SHP77 (cell line): ENCODE measurements around the gene ZNF672.

ENCODE experiments used
- DNase-seq, 2 experiments: peaks; one replicate each; lab custom pipeline; 2025; lab: John Stamatoyannopoulos, UW

Gene ZNF672

DNA sequence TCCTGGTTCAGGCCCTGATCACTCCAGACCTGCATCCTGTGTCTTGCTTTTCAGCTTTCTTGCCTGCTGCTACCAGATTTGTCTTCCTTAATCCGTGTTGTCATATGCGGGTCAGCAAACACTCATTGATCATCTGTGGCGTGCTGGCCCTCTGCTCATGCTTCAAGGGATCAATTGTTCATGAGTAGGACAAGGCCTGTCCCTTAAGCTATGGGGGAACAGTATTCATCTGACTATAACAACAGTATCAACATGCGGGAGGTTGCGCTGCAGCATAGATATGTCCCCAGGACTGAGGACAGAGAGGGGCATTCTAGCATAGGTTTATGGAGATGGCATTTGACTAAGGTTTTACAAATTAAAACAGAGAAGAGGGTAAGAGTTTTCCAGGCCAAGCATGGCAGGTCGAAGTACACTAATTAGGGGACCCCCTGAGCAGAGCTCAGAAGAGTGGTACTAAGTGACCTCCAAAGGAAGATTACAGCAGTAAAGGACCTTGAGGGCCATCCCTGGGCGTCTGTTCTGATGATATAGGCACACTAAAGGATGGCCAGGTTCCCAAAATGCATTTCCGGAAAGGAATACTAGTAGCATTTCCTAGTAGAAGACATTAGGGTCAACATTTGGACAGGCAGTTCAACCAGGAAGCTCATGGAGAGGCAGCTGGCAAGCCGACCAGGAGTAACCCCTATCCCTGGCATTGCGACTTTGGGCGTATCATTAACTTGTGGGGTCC lies 811 bp upstream of the ZNF672 start:
- DNase-seq: peak in 1 of 2 experiments; percentile 18

DNA sequence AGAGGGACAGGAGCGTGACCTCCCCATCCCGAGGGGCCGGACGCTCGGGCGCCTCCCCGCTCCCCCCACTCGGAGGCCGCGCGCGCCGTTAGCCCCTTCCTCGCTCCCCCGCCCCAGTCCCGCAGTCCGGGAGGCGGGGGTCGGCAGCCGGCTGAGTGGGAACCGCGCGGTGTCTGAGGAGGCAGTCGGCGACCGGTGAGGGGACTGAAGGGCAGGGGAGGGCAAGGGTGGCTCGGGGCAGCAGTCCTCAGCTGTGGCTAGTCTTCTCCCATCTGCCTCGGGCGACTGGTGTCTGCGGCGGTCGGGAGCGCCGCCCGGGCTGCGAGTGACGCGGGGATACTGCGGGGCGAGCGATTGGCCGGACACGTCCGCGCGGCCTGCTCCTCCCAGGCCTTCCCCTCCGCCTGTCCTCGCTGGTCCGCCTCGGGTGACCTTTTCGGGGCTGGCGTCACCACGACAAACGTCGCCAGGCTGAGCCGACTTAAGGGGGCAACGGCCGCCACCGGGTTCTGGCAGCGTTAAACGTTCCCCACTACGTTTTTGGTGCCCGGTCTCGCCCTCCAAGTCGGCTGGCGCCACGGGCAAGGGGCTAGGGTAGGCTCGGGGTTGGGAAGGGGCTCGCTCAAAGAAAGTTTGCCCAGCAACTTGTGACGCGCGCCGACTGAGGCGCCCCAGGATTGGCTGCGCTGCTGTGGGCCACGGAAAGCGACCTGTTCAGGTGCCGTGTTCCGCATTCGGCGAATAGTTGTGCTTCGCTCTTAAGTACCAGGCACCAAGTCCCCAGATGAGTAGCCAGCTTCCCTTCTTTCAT lies 538 bp downstream of the ZNF672 start:
- DNase-seq: peak; percentile 64 to 83

DNA sequence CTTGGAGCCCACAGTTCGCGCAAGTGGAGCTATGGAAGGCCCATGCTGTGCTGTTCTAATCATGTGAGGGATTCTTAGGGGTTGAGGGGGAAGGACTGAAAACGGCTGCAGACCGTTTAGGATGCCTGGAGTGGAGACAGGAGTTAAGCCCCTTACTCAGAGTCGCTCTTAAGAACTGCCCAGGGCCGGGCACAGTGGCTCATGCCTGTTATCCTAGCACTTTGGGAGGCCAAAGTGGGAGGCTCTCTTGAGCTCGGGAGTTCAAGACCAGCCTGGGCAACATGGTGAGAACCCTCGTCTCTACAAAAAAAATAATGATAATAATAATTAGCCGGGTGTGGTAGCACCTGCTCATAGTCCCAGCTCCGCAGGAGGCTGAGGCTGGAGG lies 1.1 kb downstream of the ZNF672 start:
- no peak for DNase-seq

DNA sequence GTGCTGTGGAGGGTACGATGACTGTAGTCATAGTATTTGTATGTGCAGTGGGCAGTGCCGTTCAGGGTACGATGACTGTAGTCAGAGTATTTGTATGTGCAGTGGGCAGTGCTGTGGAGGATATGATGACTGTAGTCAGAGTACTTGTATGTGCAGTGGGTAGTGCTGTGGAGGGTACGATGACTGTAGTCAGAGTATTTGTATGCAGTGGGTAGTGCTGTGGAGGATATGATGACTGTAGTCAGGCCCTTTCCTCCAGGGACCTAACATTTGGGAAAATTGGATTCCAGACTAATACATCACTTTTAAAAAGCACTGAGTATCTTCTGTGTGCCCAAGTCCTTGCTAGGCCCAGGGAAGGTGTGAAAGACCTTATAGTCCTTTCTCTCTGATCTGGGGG lies 2.9 kb downstream of the ZNF672 start:
- no peak for DNase-seq

DNA sequence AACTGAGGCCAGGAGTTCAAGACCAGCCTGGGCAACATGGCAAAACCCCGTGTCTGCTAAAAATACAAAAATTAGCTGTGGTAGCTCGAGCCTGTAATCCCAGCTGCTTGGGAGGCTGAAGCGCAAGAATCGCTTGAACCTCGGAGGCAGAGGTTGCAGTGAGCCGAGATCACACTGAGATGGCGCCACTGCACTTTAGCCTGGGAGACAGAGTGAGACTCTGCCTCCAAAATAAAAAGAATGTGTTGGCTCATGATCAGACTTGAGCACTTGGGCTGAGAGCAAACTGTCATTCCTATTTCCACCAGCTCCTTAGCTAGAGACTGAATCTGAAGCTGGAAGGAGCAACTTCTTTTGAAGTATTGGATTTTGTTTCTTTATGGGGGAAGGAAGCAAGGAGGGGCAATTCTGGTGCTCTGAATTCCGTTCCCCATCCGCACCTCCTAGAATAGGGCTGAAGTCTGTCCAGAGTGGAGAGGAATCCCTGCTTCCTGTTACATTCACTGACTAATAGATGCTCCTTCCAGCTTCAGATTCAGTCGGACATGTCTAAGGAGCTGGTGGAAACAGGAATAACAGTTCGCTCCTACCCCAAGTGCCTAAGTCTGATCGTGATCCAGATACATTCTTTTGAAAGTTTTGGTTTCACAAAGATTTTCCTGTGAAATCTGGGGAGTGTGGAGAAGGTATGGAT lies 3.8 kb downstream of the ZNF672 start:
- DNase-seq: peak in 1 of 2 experiments; percentile 8

DNA sequence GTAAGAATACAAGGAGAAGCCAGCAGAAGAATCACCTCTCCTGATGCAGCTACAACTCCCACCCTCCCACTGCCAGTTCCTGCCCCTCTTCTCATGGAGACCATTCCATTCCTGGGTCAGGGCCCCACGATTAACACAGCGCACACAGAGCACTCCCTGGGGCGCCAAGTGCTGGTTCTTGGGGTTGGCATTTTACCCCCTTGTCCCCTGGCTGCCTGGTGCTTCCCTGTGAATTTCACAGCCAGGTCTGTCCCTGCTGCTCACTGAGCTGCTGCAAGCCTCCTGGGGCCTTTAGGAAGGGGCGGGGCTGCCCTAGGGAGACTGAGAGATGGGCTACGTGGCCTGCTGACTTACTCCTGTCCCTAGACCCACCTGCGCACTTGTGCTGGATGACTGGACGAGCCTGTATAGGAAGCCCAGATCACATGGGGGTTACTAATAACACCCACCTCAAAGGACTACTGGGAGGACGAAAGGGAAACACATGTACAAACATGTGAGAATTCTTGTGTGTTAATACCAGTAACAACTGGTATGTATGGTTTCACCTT lies 4.8 kb downstream of the ZNF672 start:
- DNase-seq: no peak

DNA sequence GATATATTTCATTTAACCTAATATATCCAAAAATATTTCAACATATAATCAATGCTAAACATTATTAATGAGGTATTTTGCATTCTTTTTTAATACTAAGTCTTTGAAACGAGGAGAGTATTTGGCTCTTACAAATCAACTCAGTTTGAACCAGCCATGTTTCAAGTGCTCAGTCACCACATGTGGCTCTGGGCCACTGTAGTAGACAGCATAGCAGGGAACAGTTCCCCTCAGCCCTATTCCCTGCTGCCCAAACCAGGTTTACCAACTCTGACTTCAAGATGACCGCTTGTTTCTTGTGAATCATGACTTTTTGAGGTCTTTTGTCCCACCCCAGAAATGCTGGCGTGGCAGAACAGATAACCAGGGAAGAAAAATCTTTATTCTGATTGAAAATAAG lies 5.7 kb downstream of the ZNF672 start:
- DNase-seq: no peak

DNA sequence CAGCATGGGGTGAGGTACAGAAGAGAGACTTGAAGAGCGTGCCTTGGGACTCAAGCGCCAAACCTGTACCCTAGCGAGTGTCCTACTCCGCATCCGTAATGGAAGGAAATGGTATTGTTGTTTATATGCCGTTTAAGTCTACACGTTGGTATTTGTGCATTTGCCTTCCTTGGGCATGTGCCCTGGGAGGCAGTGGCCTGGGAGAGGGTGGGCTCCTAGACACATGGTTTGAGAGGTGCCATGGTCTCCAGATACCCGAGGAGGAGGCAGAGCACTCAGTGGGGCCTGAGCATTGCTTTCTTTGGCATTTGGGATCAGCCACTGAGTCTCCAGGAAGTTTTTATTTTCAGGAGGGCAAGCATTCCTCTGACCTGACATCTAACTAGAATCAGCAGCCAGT lies 6.5 kb downstream of the ZNF672 start:
- no peak for DNase-seq

DNA sequence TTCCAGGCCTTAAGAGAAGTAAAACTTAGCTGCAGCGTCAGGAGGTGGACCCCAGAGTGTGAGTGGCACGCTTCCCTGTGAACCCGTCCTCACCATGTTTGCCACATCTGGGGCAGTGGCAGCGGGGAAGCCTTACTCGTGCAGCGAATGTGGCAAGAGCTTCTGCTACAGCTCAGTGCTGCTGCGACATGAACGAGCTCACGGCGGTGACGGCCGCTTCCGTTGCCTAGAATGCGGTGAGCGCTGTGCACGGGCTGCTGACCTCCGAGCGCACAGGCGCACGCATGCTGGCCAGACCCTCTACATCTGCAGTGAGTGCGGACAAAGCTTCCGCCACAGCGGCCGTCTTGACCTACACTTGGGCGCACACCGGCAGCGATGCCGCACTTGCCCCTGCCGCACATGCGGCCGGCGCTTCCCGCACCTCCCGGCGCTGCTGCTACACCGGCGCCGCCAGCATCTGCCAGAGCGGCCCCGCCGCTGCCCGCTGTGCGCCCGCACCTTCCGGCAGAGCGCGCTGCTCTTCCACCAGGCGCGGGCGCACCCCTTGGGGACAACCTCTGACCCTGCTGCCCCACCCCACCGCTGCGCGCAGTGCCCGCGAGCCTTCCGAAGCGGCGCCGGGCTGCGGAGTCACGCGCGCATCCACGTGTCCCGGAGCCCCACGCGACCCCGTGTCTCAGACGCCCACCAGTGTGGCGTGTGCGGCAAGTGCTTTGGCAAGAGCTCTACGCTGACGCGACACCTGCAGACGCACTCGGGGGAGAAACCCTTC lies 9.3 kb downstream of the ZNF672 start:
- DNase-seq: no peak

DNA sequence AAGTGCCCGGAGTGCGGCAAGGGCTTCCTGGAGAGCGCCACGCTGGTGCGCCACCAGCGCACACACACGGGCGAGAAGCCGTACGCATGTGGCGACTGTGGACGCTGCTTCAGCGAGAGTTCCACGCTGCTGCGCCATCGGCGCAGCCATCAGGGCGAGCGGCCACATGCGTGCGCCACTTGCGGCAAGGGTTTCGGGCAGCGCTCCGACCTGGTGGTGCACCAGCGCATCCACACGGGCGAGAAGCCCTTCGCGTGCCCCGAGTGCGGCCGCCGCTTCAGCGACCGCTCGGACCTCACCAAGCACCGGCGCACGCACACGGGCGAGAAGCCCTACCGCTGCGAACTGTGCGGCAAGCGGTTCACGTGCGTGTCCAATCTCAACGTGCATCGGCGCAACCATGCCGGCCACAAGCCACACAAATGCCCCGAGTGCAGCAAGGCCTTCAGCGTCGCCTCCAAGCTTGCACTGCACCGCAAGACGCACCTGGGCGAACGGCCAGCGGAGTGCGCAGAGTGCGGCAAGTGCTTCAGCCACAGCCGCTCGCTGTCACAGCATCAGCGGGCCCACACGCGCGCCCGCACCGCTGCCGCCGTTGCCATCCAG lies 10.0 kb downstream of the ZNF672 start:
- DNase-seq: no peak

DNA sequence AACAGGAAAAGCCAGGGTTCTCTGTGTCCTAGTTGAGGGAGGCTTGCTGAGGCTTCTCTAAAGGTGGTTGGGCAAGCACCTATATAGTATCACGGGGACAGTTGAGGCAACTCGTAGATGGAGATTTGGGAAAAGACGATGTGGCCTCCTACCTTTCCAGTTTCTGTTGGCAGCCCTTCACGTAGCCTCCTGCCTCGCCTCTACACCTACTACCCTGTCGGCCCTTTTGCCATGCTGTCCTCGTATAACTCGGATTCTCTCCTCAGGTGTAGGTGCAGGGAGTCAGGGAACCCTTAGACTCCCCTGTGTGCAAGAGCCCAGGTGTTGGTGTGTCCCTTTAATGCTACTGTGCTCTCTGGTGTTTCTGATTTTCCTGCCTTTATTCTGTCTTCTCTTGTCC lies 10.6 kb downstream of the ZNF672 start:
- no peak for DNase-seq

DNA sequence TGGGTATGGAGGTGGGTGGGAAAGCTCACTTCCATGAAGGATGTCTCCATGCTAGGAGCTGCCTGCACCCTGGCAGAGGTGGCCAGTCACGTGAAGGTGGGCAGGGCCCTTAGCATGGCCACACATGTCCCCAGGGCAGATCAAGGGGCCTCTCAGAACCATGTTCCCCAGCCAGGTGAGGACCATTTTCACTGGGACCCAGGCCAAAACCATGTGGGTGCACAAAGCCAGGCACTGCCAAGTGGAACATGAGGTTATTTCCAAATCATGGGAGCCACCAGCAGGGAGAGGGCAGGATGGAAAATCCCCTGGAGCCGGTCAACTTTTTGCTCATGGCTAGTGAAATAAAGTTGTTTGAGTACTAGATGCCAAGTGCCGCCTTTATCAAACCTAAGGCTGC lies 11.1 kb downstream of the ZNF672 start:
- DNase-seq: no peak

DNA sequence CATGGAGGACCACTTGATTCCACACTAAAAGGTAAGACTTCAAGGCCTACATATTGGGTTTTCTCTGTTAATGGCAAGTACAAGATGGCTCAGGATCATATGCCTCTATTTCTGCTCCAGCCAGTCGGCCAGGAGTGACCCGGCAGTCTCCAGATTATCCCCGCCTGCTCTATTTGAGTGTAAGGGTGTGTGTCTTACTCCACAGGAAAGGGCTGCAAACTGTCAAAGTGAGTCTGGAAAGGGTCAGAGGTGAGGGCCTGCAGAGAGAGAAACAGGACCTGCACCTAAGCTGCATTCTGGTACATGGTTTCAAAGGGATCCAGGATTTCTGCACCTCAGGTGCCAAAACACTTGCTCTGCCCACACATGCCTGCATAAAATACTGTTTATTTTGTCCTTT lies 11.6 kb downstream of the ZNF672 start:
- no peak for DNase-seq

DNA sequence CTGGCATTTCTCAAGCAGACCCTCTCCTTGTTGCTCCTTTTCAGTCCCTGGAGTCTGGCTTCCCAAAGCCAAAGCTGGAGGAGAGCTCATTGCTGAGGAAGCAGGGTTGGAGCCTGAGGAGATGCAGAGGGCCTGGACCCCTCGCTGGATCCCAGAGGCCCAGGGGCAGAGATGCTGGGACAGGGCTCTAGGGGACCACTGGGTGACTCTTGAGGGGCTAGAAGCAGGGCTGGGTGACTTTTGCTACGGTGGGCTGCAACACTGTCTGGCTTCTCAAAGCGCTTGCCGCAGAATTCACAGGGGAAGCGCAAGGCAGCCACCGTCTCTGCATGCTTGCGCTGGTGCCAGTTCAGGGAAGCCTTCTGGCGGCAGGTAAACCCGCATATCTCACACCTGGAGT lies 12.1 kb downstream of the ZNF672 start:
- no peak for DNase-seq

DNA sequence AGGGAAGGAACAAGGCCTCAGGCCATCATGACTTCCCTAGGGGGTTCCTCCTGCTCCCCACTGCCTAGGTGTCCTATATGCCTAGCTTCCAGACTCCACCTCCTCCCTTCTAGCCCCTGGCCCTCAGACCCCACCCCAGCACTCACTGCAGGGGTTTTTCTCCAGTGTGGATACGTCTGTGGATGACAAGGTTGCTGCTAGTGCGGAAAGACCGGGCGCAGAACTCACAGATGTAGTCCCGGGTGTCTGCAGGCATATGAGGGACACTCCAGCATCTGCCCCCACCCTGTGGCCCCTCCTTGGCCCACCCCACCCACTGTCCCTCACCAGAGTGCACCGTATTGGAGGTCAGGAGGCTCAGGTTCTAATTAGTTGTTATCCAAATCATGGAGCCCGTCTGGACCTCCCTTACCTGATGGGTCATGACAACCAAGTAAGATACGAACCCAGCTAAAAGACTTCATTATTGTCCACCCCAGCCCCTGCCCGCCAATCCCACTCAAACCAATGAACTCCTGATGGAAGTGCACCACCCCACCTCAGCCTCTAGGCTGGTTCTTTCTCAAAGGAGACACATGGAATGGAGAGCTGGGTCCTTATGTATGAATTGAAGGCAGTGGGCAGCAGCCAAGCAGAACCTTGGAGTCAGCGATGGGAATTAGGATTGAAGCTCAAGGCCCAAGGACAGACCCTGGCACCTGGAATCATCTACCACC lies 12.7 kb downstream of the ZNF672 start:
- no peak for DNase-seq

DNA sequence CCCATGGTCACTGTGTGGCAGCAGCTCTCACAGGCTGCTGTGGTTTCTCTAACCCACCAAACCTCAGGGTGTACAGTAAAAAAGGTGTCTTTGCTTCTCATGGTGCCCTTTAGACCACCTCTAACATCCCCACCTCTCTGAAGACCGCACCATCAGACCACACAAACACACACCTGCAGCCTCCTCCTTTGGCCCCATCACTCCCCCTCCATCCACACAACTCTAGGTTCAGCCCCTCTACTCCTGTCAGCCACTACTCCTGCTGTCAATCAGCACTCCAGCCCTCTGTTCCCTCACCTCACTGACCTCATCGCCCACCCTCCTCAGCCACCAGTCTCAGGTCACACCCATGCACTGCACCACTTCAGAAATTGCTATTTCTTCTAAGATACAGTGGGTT lies 13.4 kb downstream of the ZNF672 start:
- no peak for DNase-seq

DNA sequence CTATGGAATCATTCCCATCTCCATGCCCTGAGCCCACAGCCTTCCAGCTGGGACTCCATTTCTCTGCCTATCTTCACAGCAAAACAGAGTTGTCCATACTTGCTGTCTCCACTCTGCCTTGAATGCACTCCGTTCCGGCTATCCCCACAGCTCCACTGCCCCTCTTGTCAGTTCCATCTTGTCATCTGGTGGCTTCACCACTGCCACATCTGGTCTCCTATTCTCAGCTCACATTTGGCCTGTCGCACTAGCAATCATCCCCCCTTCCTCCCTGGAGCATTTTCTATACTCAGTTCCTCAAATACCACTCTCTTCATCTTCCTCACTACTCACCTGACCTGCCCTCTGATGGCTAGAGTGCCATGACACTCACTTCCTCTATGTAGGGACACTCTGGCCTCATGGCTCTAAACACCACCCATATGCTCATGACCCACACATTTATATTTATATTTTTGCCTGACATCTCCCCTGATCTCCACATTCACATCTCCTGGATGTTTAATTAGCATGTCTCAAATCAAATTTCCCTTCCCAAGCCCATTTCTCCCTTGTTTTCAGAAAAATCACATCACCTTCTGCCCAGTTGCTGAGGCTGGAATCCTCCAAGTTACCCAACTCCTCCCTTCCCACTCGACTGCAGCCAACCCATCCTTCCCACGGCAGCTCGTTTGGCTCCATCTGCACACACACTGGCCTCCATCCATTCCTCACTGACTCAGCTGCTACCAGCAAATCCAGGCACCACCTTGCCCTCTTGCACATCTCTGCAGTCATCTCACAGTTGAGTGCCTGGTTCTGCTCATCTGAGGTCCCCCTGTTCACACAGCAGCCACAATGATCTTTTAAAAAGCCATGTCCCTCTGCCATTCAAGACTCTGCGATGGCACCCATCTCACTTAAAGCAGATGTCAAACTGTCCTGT lies 14.7 kb downstream of the ZNF672 start:
- no peak for DNase-seq

DNA sequence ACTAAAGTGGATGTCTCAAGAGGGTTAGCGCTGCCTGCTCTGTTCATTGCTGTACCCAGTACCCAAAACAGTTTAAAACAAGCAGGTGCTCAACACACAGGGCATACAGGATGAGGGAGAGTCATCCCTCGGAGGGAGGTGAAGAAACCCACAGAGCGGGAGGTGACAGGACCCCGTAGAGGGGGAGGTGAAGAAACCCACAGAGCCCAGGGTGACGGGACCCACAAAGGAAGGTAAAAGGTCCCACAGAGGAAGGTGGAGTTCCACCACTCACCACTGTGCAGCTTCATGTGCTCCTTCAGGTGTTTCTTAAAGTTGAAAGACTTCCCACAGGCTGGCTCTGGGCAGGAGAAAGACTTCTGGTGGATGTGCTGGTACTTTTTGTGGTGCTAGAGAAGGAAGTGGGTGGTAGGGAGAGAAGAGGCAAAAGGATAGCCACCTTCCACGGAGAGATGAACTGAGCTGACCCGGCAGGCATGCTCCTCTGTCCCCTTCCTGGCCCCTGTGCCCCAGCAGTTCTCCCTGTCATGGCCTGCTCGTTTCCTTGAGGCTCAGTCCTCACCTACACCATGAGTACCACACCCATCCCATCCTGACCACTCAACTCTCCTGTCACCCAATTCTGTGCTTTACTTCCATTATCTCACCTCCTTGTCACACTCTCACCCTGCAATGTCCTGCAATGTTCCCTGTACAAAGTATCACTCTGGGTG lies 15.8 kb downstream of the ZNF672 start:
- no peak for DNase-seq

DNA sequence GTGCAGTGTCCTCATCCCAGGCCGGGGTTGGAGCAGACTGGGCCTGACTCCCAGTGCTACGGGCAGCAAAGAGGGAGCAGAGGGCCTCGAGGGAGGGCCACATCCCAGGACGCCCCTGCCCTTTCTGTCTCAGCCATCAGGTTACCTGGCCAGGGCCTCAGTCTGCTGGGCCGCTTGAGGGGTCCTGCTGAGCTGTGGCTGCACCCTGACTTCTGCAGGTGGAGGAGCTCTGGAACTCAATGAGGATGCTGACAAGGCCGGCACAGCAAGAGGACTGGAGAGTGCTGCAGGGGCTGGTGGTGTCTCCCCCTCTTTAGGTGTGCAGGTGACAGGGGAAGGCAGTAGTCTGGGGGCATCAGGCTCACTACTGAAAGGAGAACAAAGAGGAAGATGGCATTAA lies 17.6 kb downstream of the ZNF672 start:
- no peak for DNase-seq
